HUDEP-2 (cell line): ENCODE results near the gene TM2D3.

Experiments
- DNase-seq, 76 experiments: peaks; one replicate each; lab custom pipeline; 2025; ENCODE audit not compliant: unreplicated experiment in 76 of 76; lab: John Stamatoyannopoulos, UW

The TM2D3 gene

DNA sequence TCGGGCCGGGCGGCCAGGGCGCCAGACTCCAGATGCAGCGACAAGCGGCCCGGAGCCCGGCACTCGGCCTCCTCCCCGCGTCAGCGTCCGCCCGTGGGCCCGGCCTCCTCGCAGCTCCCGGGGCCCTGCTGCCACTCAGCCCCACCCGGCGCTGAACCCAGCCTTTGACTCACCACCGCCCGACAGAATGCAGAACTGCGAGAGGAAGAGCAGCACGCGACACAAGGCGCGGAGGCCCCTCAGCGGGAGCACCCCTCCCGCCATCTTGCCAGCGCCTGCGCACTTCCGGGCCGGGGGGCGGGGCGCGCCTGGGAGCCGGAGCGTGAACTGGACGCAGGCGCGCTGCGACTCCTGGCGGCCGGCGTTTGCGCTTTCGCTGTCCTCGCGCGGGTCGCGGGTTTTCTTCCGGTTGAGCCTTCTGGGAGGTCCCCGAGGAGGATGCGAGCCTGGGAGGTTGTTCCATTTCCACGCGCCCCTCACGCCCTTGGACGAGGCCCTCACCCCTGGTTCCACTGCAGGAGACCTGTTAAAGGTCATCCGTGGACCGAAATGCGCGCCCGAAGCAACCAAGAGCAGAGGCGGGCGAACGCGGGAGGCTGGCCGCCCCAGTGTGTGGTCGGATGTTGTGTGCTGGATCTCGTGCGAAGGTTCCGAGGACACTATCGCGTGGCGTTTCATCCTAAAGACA, at the start of gene TM2D3:
TM2D3 (minus strand) TSS at position 284 of the 688 bp plus-strand sequence; CDS start at position 264, 20 bp downstream.
- DNase-seq: peak in 75 of 76 experiments; percentile 31 to 93 (median 84)

GRCh38 chr15:101698314-101698713, 46.1 kb upstream of the TM2D3 start:
- DNase-seq: no peak

GRCh38 chr15:101697488-101697887, 45.3 kb upstream of the TM2D3 start:
- no peak for DNase-seq

- no peak for DNase-seq
These were observed 44.6 kb upstream of the TM2D3 start for GRCh38 chr15:101696829-101697228.

DNA sequence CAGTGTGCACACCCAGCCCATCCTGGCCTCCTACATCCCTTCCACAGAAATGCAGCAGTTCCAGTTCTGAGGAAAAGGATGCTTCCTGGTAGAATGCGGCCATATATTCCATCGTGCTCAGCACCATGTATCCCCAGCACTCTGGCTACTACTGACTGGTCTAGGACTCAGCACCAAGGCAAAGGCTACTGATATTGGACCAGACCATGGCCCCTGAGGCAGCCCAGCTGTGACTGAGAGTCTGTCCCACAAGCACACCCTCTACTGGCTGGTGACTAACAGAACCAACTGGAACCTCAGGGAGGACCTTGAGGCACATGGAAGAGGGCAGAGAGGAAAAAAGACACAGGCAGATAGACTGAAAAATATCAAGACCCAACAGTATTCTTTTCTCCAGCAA, 42.1 kb upstream of the TM2D3 start:
- peak in 1 of 76 experiments; percentile 2 for DNase-seq

GRCh38 chr15:101692801-101693598, 40.8 kb upstream of the TM2D3 start:
- no peak for DNase-seq

GRCh38 chr15:101689901-101690300, 37.7 kb upstream of the TM2D3 start:
- no peak for DNase-seq

DNA sequence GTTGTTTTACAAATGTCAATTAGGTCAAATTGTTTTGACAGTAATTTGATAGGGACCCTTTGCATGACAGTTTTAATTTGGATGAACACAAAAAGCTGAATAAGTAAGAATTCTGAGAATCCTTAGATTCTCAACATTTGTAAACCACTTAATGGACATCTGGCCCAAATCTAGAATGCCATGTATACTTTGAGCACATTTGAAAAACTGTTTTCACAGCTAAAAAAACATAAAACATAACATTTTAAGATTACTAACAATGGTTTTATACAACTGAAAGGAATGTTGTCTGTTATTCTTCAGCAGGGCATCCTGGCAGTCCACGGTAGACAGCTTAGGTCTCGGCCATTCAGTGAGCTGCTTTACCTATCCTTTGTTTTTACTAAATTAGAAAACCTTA, 34.5 kb upstream of the TM2D3 start:
- no peak for DNase-seq

DNA sequence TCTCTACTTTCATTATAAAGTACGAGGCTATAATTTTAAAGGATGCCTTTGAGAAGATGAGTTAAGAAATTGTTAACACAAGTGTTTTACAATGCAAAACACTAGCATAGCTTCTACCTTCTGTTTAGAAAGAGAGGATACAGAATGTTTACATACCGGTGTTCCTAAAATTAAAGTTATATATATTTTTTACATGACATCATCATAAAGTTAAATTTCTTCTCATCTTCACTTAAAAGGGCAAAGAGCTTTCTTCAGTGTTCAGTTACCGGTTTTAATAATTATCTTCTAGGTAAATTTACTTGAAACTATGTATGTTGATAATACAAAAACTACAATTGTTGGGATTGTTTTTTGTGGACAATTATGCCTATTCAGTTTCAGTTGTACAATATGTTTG, 32.7 kb upstream of the TM2D3 start:
- DNase-seq: no peak

DNA sequence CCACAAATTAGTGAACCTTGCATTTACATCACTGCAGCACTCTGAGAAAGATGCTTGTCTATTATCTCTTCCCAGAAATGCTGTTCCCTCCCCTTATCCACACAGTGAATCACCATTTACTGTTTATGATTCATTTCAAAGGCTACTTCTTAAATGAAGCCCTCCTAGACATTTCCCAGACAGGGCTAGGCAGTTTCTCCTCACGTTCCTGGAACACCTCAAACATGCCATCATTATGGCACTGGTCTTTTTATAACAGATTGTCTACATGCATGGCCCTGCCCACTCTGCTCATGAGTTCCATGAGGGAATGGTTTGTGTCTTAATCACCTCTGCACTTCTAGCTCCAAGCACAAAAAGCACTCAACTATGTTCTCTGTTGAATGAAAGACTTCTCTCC, 32.2 kb upstream of the TM2D3 start:
- no peak for DNase-seq

DNA sequence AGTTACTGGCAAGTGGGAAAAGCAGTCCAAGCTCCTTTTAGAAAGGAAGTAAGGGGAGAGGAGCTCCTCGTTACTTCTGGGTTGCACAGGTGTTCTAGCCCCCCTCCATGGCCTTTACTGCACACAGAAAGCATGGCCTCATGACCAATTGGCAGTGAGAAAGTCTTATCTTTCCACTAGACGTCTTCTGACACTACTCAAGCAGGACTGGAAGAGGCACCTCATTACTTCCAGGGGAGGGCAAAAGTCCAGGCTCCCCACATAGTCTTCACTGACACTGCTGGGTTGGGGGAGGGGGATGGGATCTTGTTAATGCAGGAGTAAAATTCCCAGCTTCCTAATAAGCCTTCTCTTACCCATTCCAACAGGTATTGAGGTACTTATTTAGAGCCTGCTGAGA, 27.6 kb upstream of the TM2D3 start:
- DNase-seq: no peak

GRCh38 chr15:101676921-101677329, 24.7 kb upstream of the TM2D3 start:
- DNase-seq: no peak

DNA sequence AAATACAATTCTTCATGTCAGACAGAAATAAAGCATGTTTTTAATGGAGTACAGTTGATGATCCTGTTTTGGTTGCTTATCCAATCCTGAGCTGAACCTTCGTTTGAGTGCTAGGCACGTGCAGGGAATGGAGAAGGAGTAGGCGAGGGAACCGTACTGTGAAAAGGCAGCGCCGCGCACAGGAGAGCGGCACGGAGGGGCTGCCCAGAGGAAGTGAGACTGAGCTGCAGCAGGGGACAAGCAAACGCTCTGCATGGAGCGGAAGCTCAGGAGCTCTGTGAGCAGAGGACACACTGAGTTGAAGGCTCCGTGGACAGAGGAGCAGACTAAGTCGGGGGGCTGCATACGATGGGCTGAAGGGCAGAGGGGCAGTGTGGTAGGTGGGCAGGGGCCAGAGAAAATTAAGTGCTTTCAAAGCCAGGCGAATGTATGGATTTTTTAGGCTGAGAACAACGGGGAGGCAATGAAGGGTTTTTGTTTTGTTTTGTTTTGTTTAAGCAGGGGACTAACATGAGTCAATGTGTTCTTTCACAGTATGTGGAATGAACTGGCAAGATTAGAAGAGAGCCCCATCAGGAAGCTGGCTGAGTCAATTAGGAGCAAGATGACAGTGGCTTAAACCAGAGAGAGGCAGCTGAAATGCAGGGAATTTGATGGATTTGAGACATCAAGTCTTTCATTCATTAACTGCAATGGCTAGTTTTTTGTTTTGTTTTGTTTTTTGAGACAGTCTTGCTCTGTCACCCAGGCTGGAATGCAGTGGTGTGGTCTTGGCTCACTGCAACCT, 23.8 kb upstream of the TM2D3 start:
- DNase-seq: no peak

- no peak for DNase-seq
These were observed 22.8 kb upstream of the TM2D3 start for GRCh38 chr15:101675015-101675414.

- no peak for DNase-seq
These were observed 20.1 kb upstream of the TM2D3 start for GRCh38 chr15:101672298-101672697.

DNA sequence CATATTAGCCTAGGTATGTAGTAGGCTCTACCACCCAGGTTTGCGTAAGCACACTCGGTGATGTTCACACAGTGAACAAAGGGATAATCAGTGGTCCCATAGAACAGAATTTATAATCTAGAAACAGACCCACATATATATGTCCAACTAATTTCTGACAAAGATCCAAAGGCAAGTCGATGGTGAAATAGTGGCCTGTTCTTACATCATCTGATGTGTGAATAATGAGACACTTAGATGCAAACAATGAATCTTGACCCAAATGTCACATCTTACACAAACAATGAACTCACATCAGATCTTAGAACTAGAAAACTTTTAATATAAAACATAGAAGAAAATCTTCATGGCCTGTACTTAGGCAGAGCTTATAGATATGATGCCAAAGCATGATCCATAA, 17.6 kb upstream of the TM2D3 start:
- DNase-seq: no peak

- no peak for DNase-seq
These were observed 15.7 kb upstream of the TM2D3 start for GRCh38 chr15:101667881-101668280.

DNA sequence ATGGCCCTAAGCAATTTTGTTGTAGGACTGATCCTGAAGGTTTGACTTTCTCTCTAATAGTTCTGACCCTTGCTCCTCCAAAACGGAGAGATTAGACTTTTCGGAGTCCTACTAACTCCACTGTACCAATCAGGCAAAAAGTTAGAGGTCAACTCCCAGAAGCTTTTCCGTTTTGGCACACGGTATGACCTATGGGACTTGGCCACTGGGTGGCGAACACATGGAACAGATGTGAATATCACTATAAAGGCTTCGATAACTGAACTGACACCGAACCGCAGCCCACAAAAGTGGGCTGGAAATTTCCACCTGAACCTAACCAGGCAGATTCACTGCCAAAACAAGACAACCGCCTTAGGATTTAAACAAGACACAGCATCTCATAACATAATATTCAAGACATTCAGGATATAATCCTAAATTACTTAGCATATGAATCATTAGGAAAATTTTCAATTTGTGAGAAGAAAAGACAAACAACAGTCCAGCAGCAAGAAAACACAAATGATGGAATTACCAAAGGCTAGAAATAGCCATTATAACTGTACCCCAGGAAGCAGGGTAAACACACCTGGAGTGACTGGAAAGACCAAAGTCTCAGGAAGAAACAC, 12.2 kb upstream of the TM2D3 start:
- DNase-seq: peak in 2 of 76 experiments; percentile 10 to 14

DNA sequence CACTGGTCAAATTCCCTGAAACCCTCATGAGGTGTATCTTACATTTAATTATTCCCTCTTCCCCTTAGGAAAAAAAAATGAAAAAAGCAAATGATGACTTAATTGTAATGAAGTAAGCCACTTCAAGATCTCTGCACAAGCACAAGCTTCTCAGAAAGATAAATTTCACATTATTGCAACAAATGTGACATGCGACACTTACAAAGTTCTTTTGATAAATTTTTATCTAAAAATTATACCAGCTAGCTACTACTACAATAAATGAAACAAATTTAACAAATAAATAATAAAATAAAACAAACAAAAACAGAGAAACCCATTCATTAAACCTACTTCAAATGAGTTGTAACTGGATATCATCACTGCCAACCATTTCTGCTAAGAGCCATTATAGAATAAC, 10.0 kb upstream of the TM2D3 start:
- DNase-seq: no peak

DNA sequence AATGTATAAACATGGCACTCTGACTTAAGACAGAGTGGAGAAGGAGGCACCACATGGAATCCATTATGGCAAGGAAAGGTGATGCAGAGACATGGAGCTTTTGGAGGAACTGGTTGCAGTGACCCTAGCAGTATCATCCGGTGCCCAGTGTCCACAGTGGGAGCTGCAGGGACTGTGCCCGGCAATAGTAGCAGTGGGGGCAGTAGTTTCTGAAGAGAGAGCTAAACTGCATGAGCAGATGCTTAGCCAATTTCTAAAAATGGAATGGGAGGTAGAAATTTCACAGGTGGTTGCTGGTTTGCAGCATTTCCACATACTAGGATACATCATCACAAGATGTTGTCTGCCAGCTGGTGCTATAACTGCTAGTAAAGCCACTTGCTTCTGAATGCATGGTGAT, 7.8 kb upstream of the TM2D3 start:
- DNase-seq: no peak
